Measurements from ENCODE around the gene NAPSA.

The NAPSA gene

DNA sequence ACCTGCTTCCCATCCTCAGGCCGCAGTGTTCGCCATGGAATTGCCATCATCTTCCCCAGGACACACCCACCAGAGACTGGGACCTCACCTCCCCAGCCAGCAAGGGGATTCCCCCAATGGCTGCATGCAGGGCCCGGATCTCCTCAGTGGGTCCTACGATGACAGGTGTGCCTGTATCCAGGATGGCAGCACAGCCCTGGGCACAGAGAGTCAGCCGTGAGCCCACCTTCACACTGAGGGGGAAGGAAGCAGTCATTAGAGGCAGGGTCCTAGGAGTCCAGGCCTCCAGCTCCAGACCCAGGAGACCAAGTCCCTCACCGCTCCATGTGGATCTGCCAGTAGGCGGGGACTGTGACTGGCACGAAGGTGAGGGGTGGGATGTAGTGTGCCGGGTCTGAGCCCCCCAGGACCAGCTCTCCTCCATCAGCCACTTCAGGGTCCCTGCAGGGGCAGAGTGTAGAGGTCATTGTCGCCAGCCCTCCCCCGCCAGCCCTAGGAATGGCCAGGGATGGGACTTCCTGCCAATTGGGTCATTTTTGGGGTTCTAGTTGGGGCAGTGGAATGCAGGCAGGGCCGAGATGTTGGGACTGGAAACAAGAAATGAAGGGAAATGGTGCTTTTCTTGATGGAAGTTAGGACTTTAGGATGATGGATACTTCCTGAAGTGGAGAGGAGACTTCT is 30.6 kb downstream of the NAPSA start:
- Histone ChIP-seq H2BK5ac (ENCODE audit: low read depth, low read length, poor library complexity) (no peak overlapping the region), H4K91ac (ENCODE audit: low read depth, low read length) (no peak overlapping the region), H3K9me3 (ENCODE audit: insufficient read depth, low read depth, low read length) (peaks cover 7% of the 10 kb centered on the region), H2AK5ac (ENCODE audit: low read length) (peak overlapping the region; percentile 4), H3K79me1 (ENCODE audit: low read length) (peaks cover 38% of the 10 kb centered on the region), H3K79me2 (ENCODE audit: control insufficient read depth, insufficient read depth, low read length, poor library complexity) (peaks cover 16% of the 10 kb centered on the region), H3K4ac (ENCODE audit: low read depth, low read length) (no peak overlapping the region), H3K9ac (ENCODE audit: low read length) (no peak overlapping the region), H3K14ac (ENCODE audit: low read length) (no peak overlapping the region), H2BK12ac (ENCODE audit: low read length) (peak overlapping the region; percentile 32), H3K18ac (ENCODE audit: low read length) (peak overlapping the region; percentile 31), H3K4me1 (ENCODE audit: control insufficient read depth in 1 of 2, insufficient read depth in 2 of 2, low read length in 2 of 2) (peaks cover 11 to 19% of the 10 kb centered on the region in 2 experiments), H3K4me3 (ENCODE audit: low read depth, low read length) (no peak overlapping the region), H3K4me2 (ENCODE audit: low read length) (no peak overlapping the region), H4K12ac (ENCODE audit: low read depth, low read length) (no peak overlapping the region), H2BK120ac (ENCODE audit: insufficient read depth, low read length, poor library complexity) (no peak overlapping the region), H2AFZ (ENCODE audit: insufficient read depth, low read length, poor library complexity) (no peak overlapping the region), H3K27ac (ENCODE audit: low read depth, low read length) (no peak overlapping the region), H4K8ac (ENCODE audit: low read depth, low read length) (peak overlapping the region; percentile 1), H3K23ac (ENCODE audit: low read length) (no peak overlapping the region), H3K36me3 (ENCODE audit: control insufficient read depth in 1 of 2, insufficient read depth in 2 of 2, low read length in 2 of 2) (peaks cover 5 to 11% of the 10 kb centered on the region in 2 experiments), H3K27me3 (ENCODE audit: insufficient read depth, low read length) (no peaks in the 10 kb centered on the region)
- no CpG with 5 or more reads among the region's 12 CpGs for WGBS (ENCODE audit: extremely low coverage, insufficient coverage, insufficient read length)
- DNase-seq, result no peak

DNA sequence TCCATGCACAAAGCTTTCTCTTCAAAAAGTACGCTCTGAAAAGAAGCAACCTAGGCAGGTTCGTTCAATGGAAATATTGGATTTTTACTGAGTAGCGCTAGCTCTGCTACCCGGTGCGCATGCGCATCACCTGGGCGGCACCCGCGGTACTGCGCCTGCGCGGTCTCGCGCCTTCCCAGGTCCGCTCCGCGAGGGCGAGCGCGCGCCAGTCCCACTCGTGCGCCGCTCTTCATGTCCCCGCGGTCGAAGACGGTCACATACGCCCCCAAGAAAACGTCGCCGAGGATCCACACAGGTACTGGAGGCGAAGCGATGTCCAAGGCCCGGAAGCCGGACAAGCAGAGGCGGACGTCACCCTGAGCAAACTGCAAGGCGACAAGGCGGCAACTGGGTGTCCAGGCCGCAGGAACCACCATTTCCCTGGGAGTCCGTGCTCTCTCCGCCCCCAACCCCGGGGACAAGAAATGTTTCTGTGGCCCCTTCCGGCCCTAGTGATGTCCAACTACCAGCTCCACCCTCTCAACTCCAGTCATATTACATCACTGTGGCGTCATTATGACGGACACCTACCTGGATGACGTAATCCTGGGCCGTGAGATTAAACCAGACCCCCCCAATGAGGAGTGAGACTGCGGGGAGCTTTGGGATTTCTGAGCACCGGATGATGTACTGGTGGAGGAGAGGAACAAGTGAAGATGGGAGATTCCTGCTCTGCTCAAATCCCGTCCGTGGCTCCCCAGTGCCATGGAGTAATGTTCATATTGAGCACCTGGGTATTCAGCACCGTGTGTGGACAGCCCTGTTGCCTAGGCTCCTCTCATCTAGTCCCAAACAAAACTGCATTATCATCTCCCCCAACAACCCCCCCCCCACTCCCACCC is 31.5 kb downstream of the NAPSA start:
- no CpG with 5 or more reads among the region's 54 CpGs for WGBS (ENCODE audit: extremely low coverage, insufficient coverage, insufficient read length)
- H4K12ac ChIP-seq (ENCODE audit: low read depth, low read length), result peak overlapping the region; percentile 84
- H2AK5ac ChIP-seq (ENCODE audit: low read length), result peak overlapping the region; percentile 72
- H3K27ac ChIP-seq (ENCODE audit: low read depth, low read length), result peak overlapping the region; percentile 100
- H3K36me3 ChIP-seq (ENCODE audit: control insufficient read depth in 1 of 2, insufficient read depth in 2 of 2, low read length in 2 of 2), result peaks cover 3 to 8% of the 10 kb centered on the region in 2 experiments
- peak overlapping the region; percentile 58 for H2AFZ ChIP-seq (ENCODE audit: insufficient read depth, low read length, poor library complexity)
- peak; percentile 77 to 90 for DNase-seq
- peaks cover 16% of the 10 kb centered on the region for H3K79me2 ChIP-seq (ENCODE audit: control insufficient read depth, insufficient read depth, low read length, poor library complexity)
- peak overlapping the region; percentile 34 for H2BK120ac ChIP-seq (ENCODE audit: insufficient read depth, low read length, poor library complexity)
- no peak overlapping the region for H3K23ac ChIP-seq (ENCODE audit: low read length)
- H3K4me1 ChIP-seq (ENCODE audit: control insufficient read depth in 1 of 2, insufficient read depth in 2 of 2, low read length in 2 of 2), result peaks cover 11 to 19% of the 10 kb centered on the region in 2 experiments
- H4K8ac ChIP-seq (ENCODE audit: low read depth, low read length), result peak overlapping the region; percentile 89
- H3K4me2 ChIP-seq (ENCODE audit: low read length), result peak overlapping the region; percentile 60
- H3K4me3 ChIP-seq (ENCODE audit: low read depth, low read length), result peak overlapping the region; percentile 62
- peak overlapping the region; percentile 81 for H3K18ac ChIP-seq (ENCODE audit: low read length)
- peak overlapping the region; percentile 23 for H3K4ac ChIP-seq (ENCODE audit: low read depth, low read length)
- peak overlapping the region; percentile 100 for H4K91ac ChIP-seq (ENCODE audit: low read depth, low read length)
- peak overlapping the region; percentile 12 for H3K9ac ChIP-seq (ENCODE audit: low read length)
- peak overlapping the region; percentile 66 for H2BK5ac ChIP-seq (ENCODE audit: low read depth, low read length, poor library complexity)
- peaks cover 7% of the 10 kb centered on the region for H3K9me3 ChIP-seq (ENCODE audit: insufficient read depth, low read depth, low read length)
- H3K27me3 ChIP-seq (ENCODE audit: insufficient read depth, low read length), result no peaks in the 10 kb centered on the region
- H3K14ac ChIP-seq (ENCODE audit: low read length), result peak overlapping the region; percentile 81
- peaks cover 42% of the 10 kb centered on the region for H3K79me1 ChIP-seq (ENCODE audit: low read length)
- H2BK12ac ChIP-seq (ENCODE audit: low read length), result peak overlapping the region; percentile 22

DNA sequence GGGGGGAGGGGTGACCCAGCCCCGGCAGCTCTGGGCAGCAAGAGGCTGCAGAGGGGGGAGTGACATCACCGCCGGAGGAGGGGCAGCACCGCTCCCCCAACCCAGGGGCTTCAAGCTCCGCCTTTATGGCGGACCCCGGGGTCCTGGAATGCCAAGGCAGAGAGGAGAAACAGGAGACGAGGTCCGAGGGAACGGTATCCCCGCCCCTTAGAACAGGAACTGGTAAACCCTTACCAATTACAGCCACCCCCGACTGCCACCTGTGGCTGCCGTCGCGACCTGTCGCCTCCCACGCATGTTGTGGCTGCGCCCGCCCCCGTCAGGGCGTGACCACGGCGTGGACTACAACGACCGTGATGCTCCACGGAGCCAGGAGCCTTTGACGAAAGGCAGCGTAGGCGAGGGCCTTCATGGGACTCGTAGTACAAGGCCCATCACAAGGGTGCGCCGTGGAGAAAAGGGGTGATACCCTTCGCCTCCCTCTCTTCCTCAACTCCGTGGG is 32.2 kb downstream of the NAPSA start:
- H3K4me3 ChIP-seq (ENCODE audit: low read depth, low read length), result peak overlapping the region; percentile 70
- peak overlapping the region; percentile 99 for H2BK120ac ChIP-seq (ENCODE audit: insufficient read depth, low read length, poor library complexity)
- H4K8ac ChIP-seq (ENCODE audit: low read depth, low read length), result peak overlapping the region; percentile 89
- H3K4me2 ChIP-seq (ENCODE audit: low read length), result peak overlapping the region; percentile 60
- H3K9ac ChIP-seq (ENCODE audit: low read length), result no peak overlapping the region
- peaks cover 11 to 19% of the 10 kb centered on the region in 2 experiments for H3K4me1 ChIP-seq (ENCODE audit: control insufficient read depth in 1 of 2, insufficient read depth in 2 of 2, low read length in 2 of 2)
- H3K18ac ChIP-seq (ENCODE audit: low read length), result peak overlapping the region; percentile 12
- H2AFZ ChIP-seq (ENCODE audit: insufficient read depth, low read length, poor library complexity), result peak overlapping the region; percentile 9
- no CpG with 5 or more reads among the region's 34 CpGs for WGBS (ENCODE audit: extremely low coverage, insufficient coverage, insufficient read length)
- peak overlapping the region; percentile 99 for H2BK5ac ChIP-seq (ENCODE audit: low read depth, low read length, poor library complexity)
- H3K27me3 ChIP-seq (ENCODE audit: insufficient read depth, low read length), result no peaks in the 10 kb centered on the region
- H3K27ac ChIP-seq (ENCODE audit: low read depth, low read length), result peak overlapping the region; percentile 100
- peak overlapping the region; percentile 91 for H3K4ac ChIP-seq (ENCODE audit: low read depth, low read length)
- peak overlapping the region; percentile 7 for H4K12ac ChIP-seq (ENCODE audit: low read depth, low read length)
- peaks cover 20% of the 10 kb centered on the region for H3K79me2 ChIP-seq (ENCODE audit: control insufficient read depth, insufficient read depth, low read length, poor library complexity)
- H3K23ac ChIP-seq (ENCODE audit: low read length), result no peak overlapping the region
- peaks cover 46% of the 10 kb centered on the region for H3K79me1 ChIP-seq (ENCODE audit: low read length)
- no peak overlapping the region for H2BK12ac ChIP-seq (ENCODE audit: low read length)
- H2AK5ac ChIP-seq (ENCODE audit: low read length), result no peak overlapping the region
- H4K91ac ChIP-seq (ENCODE audit: low read depth, low read length), result peak overlapping the region; percentile 100
- peak; percentile 98 to 99 for DNase-seq
- peak overlapping the region; percentile 58 for H3K14ac ChIP-seq (ENCODE audit: low read length)
- peaks cover 4% of the 10 kb centered on the region for H3K9me3 ChIP-seq (ENCODE audit: insufficient read depth, low read depth, low read length)
- peaks cover under 1 to 5% of the 10 kb centered on the region in 2 experiments for H3K36me3 ChIP-seq (ENCODE audit: control insufficient read depth in 1 of 2, insufficient read depth in 2 of 2, low read length in 2 of 2)

Data from trophoblast cell (in vitro differentiated cells and primary cell).